GM23338 (cell line): ENCODE data around the gene MARK2. TPM values are rescaled to one million over a fixed set of nuclear protein-coding genes. Genes with fewer than 3 reads are reported as not detected.

ENCODE experiments used
- ATAC-seq: fragments of 200-7000 bp; cut with Tn5 transposase; 3 replicates; pipeline ENCODE4 v1.9.1; 2020
- DNase-seq: peaks from one replicate; pipeline ENCODE4 v3.0.0-alpha.2; 2015; ENCODE audit warnings: low spot score
- H2AFZ ChIP-seq: fragments of 200-600 bp; sonication (generic); 2 replicates; pipeline ENCODE4 v1.8.0; 2016; ENCODE audit warnings: antibody characterized with exemption, mild to moderate bottlenecking, moderate library complexity
- H3F3A ChIP-seq: fragments of 200-600 bp; sonication (generic); replicated peaks from 2 replicates; pipeline ENCODE4 v1.8.0; 2017; ENCODE audit warnings: antibody characterized with exemption, mixed run types, low read depth
- H3K27ac ChIP-seq: fragments of 200-600 bp; sonication (generic); 2 replicates; pipeline ENCODE4 v1.6.1; 2016; ENCODE audit warnings: low read depth
- H3K27me3 ChIP-seq: fragments of 200-600 bp; sonication (generic); 2 replicates; pipeline ENCODE4 v1.8.0; 2016; ENCODE audit warnings: mild to moderate bottlenecking, mixed run types, moderate library complexity; ENCODE audit not compliant: insufficient read depth
- H3K36me3 ChIP-seq: fragments of 200-600 bp; sonication (generic); 2 replicates; pipeline ENCODE4 v1.8.0; 2016; ENCODE audit warnings: mild to moderate bottlenecking; ENCODE audit not compliant: insufficient read depth
- H3K4me1 ChIP-seq: fragments of 200-600 bp; sonication (generic); 2 replicates; pipeline ENCODE4 v1.8.0; 2016; ENCODE audit warnings: mild to moderate bottlenecking, moderate library complexity; ENCODE audit not compliant: insufficient read depth
- H3K4me2 ChIP-seq: fragments of 200-600 bp; sonication (generic); 2 replicates; pipeline ENCODE4 v1.7.1; 2017; ENCODE audit warnings: mixed run types
- H3K4me3 ChIP-seq: fragments of 200-600 bp; sonication (generic); 2 replicates; pipeline ENCODE4 v1.6.1; 2016; ENCODE audit warnings: mixed run types
- H3K79me2 ChIP-seq: fragments of 200-600 bp; sonication (generic); replicated peaks from 2 replicates; pipeline ENCODE4 v1.8.0; 2017; ENCODE audit warnings: mild to moderate bottlenecking; ENCODE audit not compliant: insufficient read depth
- H3K9me2 ChIP-seq: fragments of 200-600 bp; sonication (generic); 2 replicates; pipeline ENCODE4 v1.8.0; 2017; ENCODE audit not compliant: insufficient read depth
- H4K20me1 ChIP-seq: fragments of 200-600 bp; sonication (generic); replicated peaks from 2 replicates; pipeline ENCODE4 v1.8.0; 2017; ENCODE audit warnings: mild to moderate bottlenecking; ENCODE audit not compliant: insufficient read depth
- H3K27ac Mint-ChIP-seq: 2 replicates; pipeline ENCODE4 v1.8.0; 2020; ENCODE audit warnings: inconsistent platforms, mild to moderate bottlenecking, moderate library complexity, mixed read lengths
- H3K27me3 Mint-ChIP-seq: 3 replicates; pipeline ENCODE4 v1.8.0; 2022; ENCODE audit warnings: low read depth, mild to moderate bottlenecking, moderate library complexity, mixed read lengths, inconsistent platforms; ENCODE audit not compliant: insufficient read depth, poor library complexity
- H3K36me3 Mint-ChIP-seq: 3 replicates; pipeline ENCODE4 v1.8.0; 2021; ENCODE audit warnings: low read depth, mild to moderate bottlenecking, inconsistent platforms, moderate library complexity, mixed read lengths
- H3K4me1 Mint-ChIP-seq: 3 replicates; pipeline ENCODE4 v1.8.0; 2020; ENCODE audit warnings: mild to moderate bottlenecking, inconsistent platforms, mixed read lengths
- H3K4me3 Mint-ChIP-seq: 3 replicates; pipeline ENCODE4 v1.8.0; 2021; ENCODE audit warnings: moderate library complexity, mild to moderate bottlenecking, inconsistent platforms, mixed read lengths
- H3K9me3 Mint-ChIP-seq: 3 replicates; pipeline ENCODE4 v1.8.0; 2020; ENCODE audit warnings: moderate library complexity, mild to moderate bottlenecking, inconsistent platforms, mixed read lengths
- CREB1 ChIP-seq: fragments of 250-450 bp; sonication (Bioruptor Pico); IDR thresholded peaks from 2 replicates; pipeline ENCODE4 v1.5.0; 2020; ENCODE audit warnings: low read depth, mild to moderate bottlenecking, moderate library complexity
- EZH2 ChIP-seq: fragments of 200-600 bp; sonication (generic); IDR thresholded peaks from one replicate; pipeline ENCODE4 v1.8.0; 2017; ENCODE audit warnings: antibody characterized with exemption, mild to moderate bottlenecking, low read depth; ENCODE audit not compliant: unreplicated experiment
- EZH2phosphoT487 ChIP-seq: fragments of 200-600 bp; sonication (generic); IDR thresholded peaks from one replicate; pipeline ENCODE4 v1.8.1; 2018; ENCODE audit warnings: antibody characterized with exemption; ENCODE audit not compliant: unreplicated experiment
- JUNB ChIP-seq: IDR thresholded peaks from one replicate; pipeline ENCODE4 v1.6.1; 2016; ENCODE audit warnings: antibody characterized with exemption; ENCODE audit not compliant: unreplicated experiment
- NANOG ChIP-seq: IDR thresholded peaks from 2 replicates; pipeline ENCODE4 v1.6.1; 2016; ENCODE audit warnings: antibody characterized with exemption, borderline replicate concordance
- POLR2AphosphoS5 ChIP-seq: IDR thresholded peaks from 2 replicates; pipeline ENCODE4 v1.6.1; 2016; ENCODE audit warnings: antibody characterized with exemption, low read depth
- STAT1 ChIP-seq: IDR thresholded peaks from one replicate; pipeline ENCODE4 v1.6.1; 2016; ENCODE audit warnings: antibody characterized with exemption; ENCODE audit not compliant: unreplicated experiment
- ZNF114 ChIP-seq: fragments of 250-450 bp; sonication (Bioruptor Pico); IDR thresholded peaks from 2 replicates; pipeline ENCODE4 v1.5.0; 2020; ENCODE audit warnings: mild to moderate bottlenecking, moderate library complexity
- ZNF331 ChIP-seq: fragments of 250-450 bp; sonication (Bioruptor Pico); IDR thresholded peaks from 2 replicates; pipeline ENCODE4 v1.5.0; 2020; ENCODE audit warnings: low read depth, mild to moderate bottlenecking, moderate library complexity
- polyA plus RNA-seq: library from polyadenylated mRNA; unstranded; fragments of >200 nt; fragmentation: Nextera tagmentation; extraction: Ambion mirVana; gene quantifications from 2 replicates; pipeline ENCODE4 v1.2.1, GENCODE V29; 2016
- total RNA-seq: library from RNA; depleted of rRNA; stranded (reverse); fragments of >200 nt; shearing (Covaris generic); gene quantifications from 2 replicates; pipeline ENCODE4 v1.2.3, GENCODE V29; 2014
- TF ChIP-seq, protein P1 (sequence below): IDR thresholded peaks from one replicate; pipeline ENCODE4 v1.6.1; 2018; ENCODE audit warnings: antibody characterized with exemption; ENCODE audit not compliant: unreplicated experiment
- TF ChIP-seq, protein P2 (sequence below): fragments of 250-450 bp; sonication (Bioruptor Pico); IDR thresholded peaks from 2 replicates; pipeline ENCODE4 v1.5.0; 2020; ENCODE audit warnings: mild to moderate bottlenecking, moderate library complexity
- TF ChIP-seq, protein P3 (sequence below), 2 experiments: fragments of 200-600 bp in 1 of 2; sonication (generic) in 1 of 2; conservative IDR thresholded peaks; 2 replicates each; pipeline versions ENCODE4 v1.5.1 to v1.6.1; 2016 to 2017; ENCODE audit warnings: antibody characterized with exemption in 2 of 2, low read depth in 2 of 2, mild to moderate bottlenecking in 2 of 2, moderate library complexity in 1 of 2
- TF ChIP-seq, protein P4 (sequence below): IDR thresholded peaks from 2 replicates; pipeline ENCODE4 v1.6.1; 2016; ENCODE audit warnings: antibody characterized with exemption

The MARK2 gene
- total and polyA plus RNA-seq, 2 experiments from 2014 or later: 18.7 to 42.6 TPM

DNA sequence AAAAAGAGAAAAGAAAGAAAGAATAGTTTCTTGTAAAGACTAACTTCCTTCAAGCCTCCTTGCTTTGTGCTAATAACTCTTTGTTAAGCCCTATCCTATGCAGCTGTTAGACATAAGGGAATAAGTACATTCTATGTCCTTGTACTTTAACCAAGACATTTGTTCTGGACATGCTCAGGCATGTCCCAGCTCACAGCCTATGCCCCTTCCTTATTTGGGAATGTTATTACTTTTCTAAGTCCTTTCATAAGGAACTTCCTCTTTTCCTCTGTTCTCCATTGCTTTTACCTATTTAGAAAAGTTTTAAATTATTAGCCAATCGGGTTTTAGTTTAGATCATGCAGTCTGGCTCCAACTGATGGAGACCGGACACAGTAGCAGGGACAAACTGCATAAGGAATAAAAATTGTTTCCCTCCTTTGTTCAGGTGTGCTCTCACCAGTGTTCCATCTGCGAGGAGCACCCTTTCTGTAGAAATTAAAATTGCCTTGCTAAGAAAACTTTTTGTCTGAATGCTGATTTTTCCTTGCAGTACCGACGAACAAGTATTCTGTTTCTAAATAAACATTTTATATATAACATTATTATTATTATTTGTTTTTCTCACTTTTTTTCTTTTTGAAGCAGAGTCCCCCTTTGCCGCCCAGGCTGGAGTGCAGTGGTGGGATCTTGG lies 47.3 kb upstream of the MARK2 start:
- no peak overlapping the region for H2AFZ ChIP-seq
- no peak overlapping the region for H3K4me2 ChIP-seq
- Mint-ChIP-seq H3K4me3 (no peak overlapping the region), H3K27me3 (peaks cover 4% of the 10 kb centered on the region), H3K27ac (peak overlapping the region; percentile 31; the same call in 1 of the 2 replicates), H3K9me3 (peaks cover 50% of the 10 kb centered on the region), H3K36me3 (peaks cover 17% of the 10 kb centered on the region; the same call in 2 of the 3 replicates), H3K4me1 (no peaks in the 10 kb centered on the region)
- no peaks in the 10 kb centered on the region for H3K4me1 ChIP-seq
- no peak overlapping the region for H3K4me3 ChIP-seq
- ATAC-seq: no peak
- no peak overlapping the region for H3K27ac ChIP-seq
- no peaks in the 10 kb centered on the region for H3F3A ChIP-seq
- H4K20me1 ChIP-seq: no peaks in the 10 kb centered on the region
- peaks cover 3% of the 10 kb centered on the region; the same call in 1 of the 2 replicates for H3K36me3 ChIP-seq
- TF ChIP-seq ZNF114 (CRISPR knock-in tag): no peak
- TF ChIP-seq, protein P1, sequence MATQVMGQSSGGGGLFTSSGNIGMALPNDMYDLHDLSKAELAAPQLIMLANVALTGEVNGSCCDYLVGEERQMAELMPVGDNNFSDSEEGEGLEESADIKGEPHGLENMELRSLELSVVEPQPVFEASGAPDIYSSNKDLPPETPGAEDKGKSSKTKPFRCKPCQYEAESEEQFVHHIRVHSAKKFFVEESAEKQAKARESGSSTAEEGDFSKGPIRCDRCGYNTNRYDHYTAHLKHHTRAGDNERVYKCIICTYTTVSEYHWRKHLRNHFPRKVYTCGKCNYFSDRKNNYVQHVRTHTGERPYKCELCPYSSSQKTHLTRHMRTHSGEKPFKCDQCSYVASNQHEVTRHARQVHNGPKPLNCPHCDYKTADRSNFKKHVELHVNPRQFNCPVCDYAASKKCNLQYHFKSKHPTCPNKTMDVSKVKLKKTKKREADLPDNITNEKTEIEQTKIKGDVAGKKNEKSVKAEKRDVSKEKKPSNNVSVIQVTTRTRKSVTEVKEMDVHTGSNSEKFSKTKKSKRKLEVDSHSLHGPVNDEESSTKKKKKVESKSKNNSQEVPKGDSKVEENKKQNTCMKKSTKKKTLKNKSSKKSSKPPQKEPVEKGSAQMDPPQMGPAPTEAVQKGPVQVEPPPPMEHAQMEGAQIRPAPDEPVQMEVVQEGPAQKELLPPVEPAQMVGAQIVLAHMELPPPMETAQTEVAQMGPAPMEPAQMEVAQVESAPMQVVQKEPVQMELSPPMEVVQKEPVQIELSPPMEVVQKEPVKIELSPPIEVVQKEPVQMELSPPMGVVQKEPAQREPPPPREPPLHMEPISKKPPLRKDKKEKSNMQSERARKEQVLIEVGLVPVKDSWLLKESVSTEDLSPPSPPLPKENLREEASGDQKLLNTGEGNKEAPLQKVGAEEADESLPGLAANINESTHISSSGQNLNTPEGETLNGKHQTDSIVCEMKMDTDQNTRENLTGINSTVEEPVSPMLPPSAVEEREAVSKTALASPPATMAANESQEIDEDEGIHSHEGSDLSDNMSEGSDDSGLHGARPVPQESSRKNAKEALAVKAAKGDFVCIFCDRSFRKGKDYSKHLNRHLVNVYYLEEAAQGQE: no peak
- TF ChIP-seq, protein P2, sequence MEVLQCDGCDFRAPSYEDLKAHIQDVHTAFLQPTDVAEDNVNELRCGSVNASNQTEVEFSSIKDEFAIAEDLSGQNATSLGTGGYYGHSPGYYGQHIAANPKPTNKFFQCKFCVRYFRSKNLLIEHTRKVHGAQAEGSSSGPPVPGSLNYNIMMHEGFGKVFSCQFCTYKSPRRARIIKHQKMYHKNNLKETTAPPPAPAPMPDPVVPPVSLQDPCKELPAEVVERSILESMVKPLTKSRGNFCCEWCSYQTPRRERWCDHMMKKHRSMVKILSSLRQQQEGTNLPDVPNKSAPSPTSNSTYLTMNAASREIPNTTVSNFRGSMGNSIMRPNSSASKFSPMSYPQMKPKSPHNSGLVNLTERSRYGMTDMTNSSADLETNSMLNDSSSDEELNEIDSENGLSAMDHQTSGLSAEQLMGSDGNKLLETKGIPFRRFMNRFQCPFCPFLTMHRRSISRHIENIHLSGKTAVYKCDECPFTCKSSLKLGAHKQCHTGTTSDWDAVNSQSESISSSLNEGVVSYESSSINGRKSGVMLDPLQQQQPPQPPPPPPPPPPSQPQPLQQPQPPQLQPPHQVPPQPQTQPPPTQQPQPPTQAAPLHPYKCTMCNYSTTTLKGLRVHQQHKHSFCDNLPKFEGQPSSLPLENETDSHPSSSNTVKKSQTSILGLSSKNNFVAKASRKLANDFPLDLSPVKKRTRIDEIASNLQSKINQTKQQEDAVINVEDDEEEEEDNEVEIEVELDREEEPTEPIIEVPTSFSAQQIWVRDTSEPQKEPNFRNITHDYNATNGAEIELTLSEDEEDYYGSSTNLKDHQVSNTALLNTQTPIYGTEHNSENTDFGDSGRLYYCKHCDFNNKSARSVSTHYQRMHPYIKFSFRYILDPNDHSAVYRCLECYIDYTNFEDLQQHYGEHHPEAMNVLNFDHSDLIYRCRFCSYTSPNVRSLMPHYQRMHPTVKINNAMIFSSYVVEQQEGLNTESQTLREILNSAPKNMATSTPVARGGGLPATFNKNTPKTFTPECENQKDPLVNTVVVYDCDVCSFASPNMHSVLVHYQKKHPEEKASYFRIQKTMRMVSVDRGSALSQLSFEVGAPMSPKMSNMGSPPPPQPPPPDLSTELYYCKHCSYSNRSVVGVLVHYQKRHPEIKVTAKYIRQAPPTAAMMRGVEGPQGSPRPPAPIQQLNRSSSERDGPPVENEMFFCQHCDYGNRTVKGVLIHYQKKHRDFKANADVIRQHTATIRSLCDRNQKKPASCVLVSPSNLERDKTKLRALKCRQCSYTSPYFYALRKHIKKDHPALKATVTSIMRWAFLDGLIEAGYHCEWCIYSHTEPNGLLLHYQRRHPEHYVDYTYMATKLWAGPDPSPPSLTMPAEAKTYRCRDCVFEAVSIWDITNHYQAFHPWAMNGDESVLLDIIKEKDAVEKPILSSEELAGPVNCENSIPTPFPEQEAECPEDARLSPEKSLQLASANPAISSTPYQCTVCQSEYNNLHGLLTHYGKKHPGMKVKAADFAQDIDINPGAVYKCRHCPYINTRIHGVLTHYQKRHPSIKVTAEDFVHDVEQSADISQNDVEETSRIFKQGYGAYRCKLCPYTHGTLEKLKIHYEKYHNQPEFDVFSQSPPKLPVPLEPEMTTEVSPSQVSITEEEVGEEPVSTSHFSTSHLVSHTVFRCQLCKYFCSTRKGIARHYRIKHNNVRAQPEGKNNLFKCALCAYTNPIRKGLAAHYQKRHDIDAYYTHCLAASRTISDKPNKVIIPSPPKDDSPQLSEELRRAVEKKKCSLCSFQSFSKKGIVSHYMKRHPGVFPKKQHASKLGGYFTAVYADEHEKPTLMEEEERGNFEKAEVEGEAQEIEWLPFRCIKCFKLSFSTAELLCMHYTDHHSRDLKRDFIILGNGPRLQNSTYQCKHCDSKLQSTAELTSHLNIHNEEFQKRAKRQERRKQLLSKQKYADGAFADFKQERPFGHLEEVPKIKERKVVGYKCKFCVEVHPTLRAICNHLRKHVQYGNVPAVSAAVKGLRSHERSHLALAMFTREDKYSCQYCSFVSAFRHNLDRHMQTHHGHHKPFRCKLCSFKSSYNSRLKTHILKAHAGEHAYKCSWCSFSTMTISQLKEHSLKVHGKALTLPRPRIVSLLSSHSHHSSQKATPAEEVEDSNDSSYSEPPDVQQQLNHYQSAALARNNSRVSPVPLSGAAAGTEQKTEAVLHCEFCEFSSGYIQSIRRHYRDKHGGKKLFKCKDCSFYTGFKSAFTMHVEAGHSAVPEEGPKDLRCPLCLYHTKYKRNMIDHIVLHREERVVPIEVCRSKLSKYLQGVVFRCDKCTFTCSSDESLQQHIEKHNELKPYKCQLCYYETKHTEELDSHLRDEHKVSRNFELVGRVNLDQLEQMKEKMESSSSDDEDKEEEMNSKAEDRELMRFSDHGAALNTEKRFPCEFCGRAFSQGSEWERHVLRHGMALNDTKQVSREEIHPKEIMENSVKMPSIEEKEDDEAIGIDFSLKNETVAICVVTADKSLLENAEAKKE (CRISPR knock-in tag): no peak
- TF ChIP-seq, protein P3, sequence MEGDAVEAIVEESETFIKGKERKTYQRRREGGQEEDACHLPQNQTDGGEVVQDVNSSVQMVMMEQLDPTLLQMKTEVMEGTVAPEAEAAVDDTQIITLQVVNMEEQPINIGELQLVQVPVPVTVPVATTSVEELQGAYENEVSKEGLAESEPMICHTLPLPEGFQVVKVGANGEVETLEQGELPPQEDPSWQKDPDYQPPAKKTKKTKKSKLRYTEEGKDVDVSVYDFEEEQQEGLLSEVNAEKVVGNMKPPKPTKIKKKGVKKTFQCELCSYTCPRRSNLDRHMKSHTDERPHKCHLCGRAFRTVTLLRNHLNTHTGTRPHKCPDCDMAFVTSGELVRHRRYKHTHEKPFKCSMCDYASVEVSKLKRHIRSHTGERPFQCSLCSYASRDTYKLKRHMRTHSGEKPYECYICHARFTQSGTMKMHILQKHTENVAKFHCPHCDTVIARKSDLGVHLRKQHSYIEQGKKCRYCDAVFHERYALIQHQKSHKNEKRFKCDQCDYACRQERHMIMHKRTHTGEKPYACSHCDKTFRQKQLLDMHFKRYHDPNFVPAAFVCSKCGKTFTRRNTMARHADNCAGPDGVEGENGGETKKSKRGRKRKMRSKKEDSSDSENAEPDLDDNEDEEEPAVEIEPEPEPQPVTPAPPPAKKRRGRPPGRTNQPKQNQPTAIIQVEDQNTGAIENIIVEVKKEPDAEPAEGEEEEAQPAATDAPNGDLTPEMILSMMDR (conservative IDR thresholded peaks at IDR 0.05; ENCODE audit: low read depth in 2 of 2): no peak
- TF ChIP-seq CREB1: no peak
- TF ChIP-seq EZH2phosphoT487: no peak
- TF ChIP-seq ZNF331: no peak
- TF ChIP-seq JUNB: no peak
- TF ChIP-seq, protein P4, sequence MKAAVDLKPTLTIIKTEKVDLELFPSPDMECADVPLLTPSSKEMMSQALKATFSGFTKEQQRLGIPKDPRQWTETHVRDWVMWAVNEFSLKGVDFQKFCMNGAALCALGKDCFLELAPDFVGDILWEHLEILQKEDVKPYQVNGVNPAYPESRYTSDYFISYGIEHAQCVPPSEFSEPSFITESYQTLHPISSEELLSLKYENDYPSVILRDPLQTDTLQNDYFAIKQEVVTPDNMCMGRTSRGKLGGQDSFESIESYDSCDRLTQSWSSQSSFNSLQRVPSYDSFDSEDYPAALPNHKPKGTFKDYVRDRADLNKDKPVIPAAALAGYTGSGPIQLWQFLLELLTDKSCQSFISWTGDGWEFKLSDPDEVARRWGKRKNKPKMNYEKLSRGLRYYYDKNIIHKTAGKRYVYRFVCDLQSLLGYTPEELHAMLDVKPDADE: no peak
- TF ChIP-seq STAT1: no peak
- no peak for TF ChIP-seq NANOG
- TF ChIP-seq POLR2AphosphoS5: no peak
- no peak for TF ChIP-seq EZH2
- H3K79me2 ChIP-seq: no peaks in the 10 kb centered on the region
- H3K9me2 ChIP-seq: no peaks in the 10 kb centered on the region
- DNase-seq: no peak
- no peaks in the 10 kb centered on the region for H3K27me3 ChIP-seq
